DMS53 treated with DMSO at 0.1 percent for 48 hours (cell line): ENCODE results near the gene AREL1.
A peak's percentile ranks its signal among the peaks of the same experiment; 100 is the strongest.

ENCODE experiments used
- DNase-seq: peaks from one replicate; lab custom pipeline; 2025; ENCODE audit not compliant: unreplicated experiment; lab: John Stamatoyannopoulos, UW

Gene AREL1

GRCh38 chr14:74638966-74639365, 73.9 kb downstream of the AREL1 start:
- no peak for DNase-seq

- DNase-seq, result no peak
These were observed 74.8 kb downstream of the AREL1 start for GRCh38 chr14:74638066-74638465.

GRCh38 chr14:74637178-74637550, 75.7 kb downstream of the AREL1 start:
- no peak for DNase-seq

GRCh38 chr14:74636424-74637177, 76.3 kb downstream of the AREL1 start:
- no peak for DNase-seq

- DNase-seq, result no peak
These were observed 77.0 kb downstream of the AREL1 start for GRCh38 chr14:74635847-74636246.

- DNase-seq, result peak; percentile 14
These were observed 77.9 kb downstream of the AREL1 start for GRCh38 chr14:74634964-74635363.

- no peak for DNase-seq
These were observed 78.4 kb downstream of the AREL1 start for GRCh38 chr14:74634481-74634880.

GRCh38 chr14:74630881-74631690, 81.8 kb downstream of the AREL1 start:
- DNase-seq, result no peak

GRCh38 chr14:74628418-74628817, 84.5 kb downstream of the AREL1 start:
- no peak for DNase-seq

GRCh38 chr14:74627076-74627475, 85.8 kb downstream of the AREL1 start:
- no peak for DNase-seq

- DNase-seq, result no peak
These were observed 90.6 kb downstream of the AREL1 start for GRCh38 chr14:74622257-74622656.

GRCh38 chr14:74621556-74621955, 91.3 kb downstream of the AREL1 start:
- no peak for DNase-seq

GRCh38 chr14:74620923-74621322, 92.0 kb downstream of the AREL1 start:
- no peak for DNase-seq

GRCh38 chr14:74620497-74620921, 92.4 kb downstream of the AREL1 start:
- no peak for DNase-seq

- DNase-seq, result no peak
These were observed 93.2 kb downstream of the AREL1 start for GRCh38 chr14:74619672-74620131.

- DNase-seq, result no peak
These were observed 94.6 kb downstream of the AREL1 start for GRCh38 chr14:74618078-74618952.

GRCh38 chr14:74616996-74617700, 95.7 kb downstream of the AREL1 start:
- no peak for DNase-seq

GRCh38 chr14:74616507-74616906, 96.4 kb downstream of the AREL1 start:
- DNase-seq, result no peak

GRCh38 chr14:74615735-74616134, 97.1 kb downstream of the AREL1 start:
- no peak for DNase-seq
